Femur (tissue), 1 donor: ENCODE measurements around the gene TSNAX.
"Not testable (repeated sequence)": the region's sequence is repeated elsewhere in the genome, so short reads cannot be mapped to it uniquely, and the experiment has no call there.

Source experiments
- DNase-seq: peaks from one replicate; pipeline ENCODE4 v3.0.0-alpha.2; 2017

The TSNAX gene

DNA sequence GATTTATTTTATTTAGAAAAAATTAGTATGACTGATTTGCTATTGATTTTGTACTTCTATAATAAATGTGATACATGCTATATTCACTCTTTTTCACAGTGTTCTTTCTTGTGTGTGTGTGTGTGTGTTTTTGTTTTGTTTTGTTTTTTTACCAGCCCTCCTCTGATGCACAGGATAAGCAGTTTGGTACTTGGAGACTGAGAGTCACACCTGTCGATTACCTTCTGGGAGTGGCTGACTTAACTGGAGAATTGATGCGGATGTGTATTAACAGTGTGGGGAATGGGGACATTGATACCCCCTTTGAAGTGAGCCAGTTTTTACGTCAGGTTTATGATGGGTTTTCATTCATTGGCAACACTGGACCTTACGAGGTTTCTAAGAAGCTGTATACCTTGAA is 35.9 kb downstream of the TSNAX start:
- DNase-seq: no peak

DNA sequence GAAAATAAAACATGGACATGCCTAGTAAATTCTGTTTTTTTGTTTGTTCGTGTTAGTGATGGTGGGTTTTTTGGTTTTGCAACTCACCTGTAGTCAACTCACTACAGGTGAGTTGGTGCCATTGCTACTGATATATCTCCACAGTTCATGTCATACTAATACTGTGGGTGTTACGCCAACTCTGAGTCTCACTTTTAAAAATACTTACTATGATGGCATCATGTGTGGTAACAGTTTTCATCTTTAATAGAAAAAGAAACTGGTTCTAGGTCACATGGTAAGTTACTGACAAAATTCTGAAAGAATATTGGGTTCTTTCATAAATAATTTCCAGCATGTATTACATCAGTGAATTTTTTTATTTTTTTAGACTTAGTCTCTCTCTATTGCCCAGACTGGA is 38.0 kb downstream of the TSNAX start:
- no peak for DNase-seq

DNA sequence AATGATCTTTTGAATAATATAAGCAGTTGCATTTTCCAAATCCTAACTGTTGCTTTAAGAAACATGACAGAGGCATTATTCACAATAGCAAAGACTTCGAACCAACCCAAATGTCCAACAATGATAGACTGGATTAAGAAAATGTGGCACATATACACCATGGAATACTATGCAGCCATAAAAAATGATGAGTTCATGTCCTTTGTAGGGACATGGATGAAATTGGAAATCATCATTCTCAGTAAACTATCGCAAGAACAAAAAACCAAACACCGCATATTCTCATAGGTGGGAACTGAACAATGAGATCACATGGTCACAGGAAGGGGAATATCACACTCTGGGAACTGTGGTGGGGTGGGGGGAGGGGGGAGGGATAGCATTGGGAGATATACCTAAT is 41.8 kb downstream of the TSNAX start:
- not testable (repeated sequence) for DNase-seq

DNA sequence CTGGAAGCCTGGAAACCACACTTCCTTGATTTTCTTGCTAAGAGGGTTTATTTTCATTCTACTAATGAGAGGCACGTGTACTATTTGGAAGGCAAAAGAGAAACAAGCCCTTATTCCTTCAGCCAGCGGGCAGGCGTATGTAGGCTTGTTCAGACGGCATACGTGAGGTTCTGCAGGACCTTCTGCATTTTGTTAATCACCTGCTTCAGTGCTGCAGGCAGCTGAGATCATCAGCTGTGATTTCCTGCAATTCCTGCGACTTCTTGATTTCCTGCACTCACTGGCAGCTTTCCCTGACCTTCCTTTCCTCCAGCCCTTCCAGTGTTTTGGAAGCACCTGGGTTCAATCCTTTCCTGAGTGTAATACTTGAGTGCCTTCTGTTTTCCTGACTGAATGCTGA is 43.4 kb downstream of the TSNAX start:
- DNase-seq: peak; percentile 29

DNA sequence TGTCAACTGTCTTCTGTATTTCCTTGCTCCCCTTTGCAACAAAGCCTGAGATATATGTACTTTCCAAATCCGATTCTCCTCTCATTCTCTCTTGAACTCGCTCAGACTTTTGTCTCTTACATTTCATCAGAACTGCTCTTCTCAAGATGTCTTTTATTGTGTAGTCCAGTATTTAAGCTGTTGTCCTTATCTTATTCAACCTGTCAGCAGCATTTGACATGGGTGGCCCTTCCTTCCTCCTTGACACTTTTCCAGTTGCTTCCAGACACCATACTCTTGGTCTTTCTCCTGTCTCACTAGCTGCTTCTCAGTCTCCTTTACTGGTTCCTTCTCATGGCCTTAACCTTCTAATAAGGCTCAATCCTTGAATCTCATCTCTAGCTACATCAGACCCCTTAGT is 47.0 kb downstream of the TSNAX start:
- no peak for DNase-seq

DNA sequence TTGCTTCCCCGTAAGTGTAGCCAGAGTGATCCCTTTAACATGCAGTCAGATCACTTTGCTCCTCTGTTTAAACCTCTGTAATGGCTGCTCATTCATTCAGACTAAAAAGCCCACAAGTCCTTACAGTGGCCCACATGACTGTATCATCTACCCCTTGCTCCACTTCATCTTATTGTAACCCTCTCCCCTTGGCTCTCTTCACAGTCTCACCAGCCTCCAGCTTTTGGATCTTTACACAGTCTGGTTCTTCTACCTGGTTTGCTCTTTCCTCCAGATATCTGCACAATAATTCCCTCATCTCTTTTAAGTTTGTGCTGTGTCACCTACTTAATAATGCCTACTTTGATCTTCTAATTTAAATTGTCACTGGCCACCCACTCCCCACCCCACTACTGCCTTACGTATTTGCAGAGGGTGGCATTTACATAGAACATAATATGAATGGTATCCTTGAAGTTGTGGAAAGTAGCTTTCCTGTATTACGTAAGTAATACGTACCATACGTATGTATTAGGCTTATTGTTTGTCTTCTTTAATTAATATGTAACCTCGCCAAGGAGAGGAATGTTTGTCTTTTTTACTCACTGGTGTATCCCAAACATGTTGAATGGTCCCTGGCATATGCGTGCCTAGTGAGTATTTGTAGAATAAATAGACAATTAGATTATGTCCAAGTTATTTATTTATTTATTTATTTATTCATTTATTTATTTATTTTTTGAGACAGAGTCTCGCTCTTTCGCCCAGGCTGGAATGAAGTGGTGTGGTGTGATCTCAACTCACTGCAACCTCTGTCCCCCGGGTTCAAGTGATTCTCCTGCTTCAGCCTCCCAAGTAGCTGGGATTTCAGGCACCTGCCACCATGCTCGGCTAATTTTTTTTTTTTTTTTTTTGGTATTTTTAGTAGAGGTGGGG is 48.6 kb downstream of the TSNAX start:
- DNase-seq: no peak

DNA sequence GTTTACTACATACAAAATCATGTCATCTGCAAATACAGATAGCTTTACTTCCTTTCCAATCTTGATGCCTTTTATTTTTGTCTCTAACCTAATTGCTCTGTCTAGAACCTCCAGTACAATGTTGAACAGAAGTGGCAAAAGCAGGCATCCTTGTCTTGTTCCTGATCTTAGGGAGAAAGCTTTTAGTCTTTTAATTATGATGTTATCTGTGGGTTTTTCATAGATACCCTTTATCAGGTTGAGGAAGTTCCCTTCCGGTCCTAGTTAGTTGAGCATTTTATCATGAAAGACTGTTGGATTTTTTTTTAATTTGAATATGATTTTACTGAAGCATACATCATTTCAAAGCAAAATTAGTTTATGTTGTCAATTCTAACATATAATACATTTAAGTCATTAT is 52.4 kb downstream of the TSNAX start:
- no peak for DNase-seq

DNA sequence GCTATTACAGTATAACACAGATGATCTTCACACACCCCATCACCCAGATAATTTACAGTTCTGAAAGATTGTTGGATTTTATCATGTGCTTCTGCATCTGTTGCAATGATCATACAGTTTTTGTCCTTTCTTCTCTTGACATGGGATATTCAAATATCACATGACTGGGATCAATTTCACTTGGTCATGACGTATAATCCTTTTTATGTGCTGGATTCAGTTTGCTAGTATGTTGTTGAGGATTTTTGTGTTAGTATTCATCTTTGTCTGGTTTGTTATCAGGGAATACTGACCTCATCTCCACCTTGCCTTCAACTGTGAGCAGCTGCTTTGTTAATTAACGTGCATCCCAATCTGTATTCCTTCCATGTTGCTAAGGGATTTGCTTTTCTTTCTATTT is 53.4 kb downstream of the TSNAX start:
- DNase-seq: no peak

DNA sequence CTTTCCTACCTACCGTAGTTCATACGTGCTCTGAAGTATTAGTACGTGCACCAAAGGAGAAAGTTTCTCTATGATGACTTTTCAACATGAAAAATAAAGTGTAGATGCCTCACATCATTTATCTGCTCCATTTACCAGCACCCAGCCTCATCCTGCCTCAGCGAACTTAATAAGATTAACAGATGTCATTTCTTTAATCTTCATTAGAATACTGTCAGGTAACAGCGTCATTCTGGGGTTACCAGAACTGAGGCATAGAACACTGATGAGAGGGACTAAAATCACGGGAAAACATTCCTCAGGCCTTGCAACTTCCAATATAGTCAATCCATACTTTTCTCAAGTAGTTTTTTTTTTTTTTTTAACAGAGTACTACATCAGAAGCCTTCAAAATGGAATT is 54.9 kb downstream of the TSNAX start:
- DNase-seq: no peak

DNA sequence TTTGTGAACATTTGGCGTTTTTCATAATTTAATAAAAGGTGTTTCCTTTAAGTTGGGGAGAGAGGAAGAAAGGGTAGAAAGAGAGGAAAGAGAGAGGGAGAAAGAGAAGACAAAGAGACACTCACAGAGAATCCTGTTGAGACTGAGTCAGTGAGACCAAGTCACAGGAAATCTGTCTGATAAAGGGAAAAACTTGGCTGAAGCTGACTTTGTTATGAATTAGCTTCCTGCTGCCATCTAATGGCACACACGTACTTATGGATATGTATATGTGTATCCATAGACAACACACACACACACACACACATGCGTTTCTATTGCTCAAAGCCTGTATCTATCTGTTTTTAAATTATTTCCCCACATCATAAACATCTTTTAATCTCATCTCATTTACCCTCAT is 55.6 kb downstream of the TSNAX start:
- DNase-seq: no peak

DNA sequence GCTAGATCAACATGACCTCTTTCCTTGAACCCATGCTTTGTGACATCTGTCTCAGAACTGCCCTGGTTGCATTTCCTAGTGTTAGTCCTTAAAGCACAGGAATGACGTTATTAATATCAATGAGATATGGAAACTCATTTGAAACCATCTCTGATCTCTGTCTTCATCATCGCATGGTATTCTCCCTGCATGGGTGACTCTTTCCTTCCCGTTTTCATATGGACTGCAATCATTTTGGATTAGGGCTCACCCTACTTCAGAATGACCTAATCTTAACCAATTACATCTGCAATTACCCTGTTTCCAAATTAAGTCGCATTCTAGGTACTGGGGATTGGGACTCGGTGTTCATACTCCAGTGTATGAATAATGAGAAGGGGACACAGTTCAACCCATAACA is 56.5 kb downstream of the TSNAX start:
- no peak for DNase-seq

DNA sequence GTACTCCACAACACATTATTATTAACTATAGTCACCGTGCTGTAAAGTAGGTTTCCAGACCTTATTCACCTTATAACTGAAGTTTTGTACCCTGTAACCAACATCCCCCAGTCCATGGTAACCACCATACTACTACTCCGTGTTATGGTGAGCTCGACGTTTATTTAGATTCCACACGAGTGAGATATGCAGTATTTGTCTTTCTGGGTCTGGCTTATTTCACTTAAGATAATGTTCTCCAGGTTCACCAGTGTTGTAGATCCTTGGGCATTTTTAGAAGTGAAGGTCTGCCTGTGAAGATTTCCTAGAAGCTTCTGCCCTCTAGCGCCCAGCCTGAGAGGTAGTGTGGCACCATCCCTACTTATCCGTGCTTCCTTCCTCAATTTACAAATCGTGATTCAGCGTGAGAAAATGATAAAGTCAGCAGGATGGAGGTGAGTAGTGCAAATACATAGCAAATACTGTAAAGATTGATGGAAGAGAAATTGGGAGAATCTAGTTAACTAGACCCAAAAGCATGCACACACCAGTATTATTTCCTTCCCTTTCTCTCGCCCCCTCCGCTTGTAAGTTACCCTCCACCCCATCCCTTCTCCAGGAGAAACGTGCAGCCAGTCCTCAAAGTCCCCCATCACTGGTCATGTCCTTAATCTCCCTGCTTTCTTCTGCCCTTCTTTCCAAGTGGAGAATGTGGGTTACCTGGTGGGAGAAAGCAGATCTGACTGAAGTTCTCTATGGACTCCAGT is 62.2 kb downstream of the TSNAX start:
- peak; percentile 56 for DNase-seq

DNA sequence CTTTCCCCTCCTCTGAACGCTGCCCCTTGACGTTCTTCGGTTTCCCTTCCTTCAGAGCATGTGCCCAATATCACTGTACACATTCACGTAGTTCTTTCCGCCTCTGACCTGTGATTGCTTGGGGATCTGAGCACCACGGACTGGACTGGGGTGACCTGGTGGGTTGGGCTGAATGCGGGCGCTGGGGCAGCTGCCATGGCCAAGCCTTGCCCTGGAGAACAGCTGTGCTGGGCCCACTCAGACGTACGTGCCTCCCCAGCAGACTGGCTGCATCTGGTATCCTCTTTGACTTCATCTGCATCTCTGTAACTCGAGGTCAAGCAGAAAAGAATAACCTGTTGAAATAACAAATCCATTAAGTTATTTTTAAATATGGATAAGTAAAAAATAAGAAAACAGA is 63.0 kb downstream of the TSNAX start:
- DNase-seq: no peak

DNA sequence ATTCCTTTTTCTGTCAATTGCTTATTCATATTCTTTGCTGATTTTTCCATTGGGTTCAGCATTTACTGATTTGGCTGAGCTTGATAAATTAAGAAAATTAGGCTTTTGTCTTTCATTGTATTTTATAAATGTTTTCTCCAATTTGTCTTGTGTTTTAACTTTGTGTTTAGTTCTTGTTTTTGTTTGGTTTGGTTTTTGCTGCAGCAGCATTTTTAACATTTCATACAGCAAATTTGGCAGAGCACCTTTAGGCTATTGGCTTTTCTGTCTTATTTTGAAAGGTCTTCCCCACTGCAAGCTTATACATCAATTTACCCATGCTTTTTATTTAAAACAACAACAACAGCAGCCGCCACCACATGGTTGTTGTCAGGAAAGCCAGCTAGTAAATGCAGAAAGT is 64.3 kb downstream of the TSNAX start:
- no peak for DNase-seq

DNA sequence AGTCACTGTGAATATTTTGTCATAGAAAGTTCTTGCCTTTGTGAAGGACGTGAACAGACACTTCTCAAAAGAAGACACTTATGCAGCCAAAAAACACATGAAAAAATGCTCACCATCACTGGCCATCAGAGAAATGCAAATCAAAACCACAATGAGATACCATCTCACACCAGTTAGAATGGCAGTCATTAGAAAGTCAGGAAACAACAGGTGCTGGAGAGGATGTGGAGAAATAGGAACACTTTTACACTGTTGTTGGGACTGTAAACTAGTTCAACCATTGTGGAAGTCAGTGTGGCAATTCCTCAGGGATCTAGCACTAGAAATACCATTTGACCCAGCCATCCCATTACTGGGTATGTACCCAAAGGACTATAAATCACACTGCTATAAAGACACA is 64.8 kb downstream of the TSNAX start:
- DNase-seq: not testable (repeated sequence)

DNA sequence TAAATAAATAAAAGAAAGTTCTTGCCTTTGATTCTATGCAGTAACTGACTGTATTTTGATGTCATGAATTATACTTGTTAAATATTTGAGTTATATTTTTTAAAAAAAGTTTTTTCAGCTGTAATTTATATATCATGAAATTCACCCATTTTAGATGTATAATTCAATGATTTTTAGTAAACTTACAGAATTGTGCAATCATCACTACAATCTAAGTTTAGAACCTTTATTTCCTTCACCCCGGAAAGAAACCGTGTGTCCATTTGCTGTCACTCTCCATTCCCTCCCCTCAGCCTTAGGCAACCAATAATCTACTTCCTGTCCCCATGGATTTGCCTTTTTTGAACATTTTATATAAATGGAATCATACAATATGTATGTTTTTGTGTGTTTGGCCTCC is 65.7 kb downstream of the TSNAX start:
- no peak for DNase-seq

DNA sequence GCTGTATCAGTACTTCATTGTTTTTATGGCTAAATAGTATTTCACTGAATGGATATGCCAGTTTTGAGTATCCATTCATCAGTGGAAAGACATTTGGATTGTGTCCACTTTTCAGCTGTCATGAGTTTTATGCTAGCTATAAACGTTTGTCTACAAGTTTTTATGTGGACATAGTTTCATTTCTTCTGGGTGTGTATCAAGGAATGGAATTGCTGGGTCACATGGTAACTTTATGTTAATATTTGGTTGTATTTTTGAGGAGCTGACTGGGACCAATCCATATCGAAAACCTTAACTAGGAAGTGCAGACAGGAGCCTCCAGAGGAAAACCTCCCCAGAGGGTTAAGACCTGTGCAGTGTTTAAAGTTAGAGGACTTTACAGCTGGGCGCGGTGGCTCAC is 66.3 kb downstream of the TSNAX start:
- DNase-seq: no peak

DNA sequence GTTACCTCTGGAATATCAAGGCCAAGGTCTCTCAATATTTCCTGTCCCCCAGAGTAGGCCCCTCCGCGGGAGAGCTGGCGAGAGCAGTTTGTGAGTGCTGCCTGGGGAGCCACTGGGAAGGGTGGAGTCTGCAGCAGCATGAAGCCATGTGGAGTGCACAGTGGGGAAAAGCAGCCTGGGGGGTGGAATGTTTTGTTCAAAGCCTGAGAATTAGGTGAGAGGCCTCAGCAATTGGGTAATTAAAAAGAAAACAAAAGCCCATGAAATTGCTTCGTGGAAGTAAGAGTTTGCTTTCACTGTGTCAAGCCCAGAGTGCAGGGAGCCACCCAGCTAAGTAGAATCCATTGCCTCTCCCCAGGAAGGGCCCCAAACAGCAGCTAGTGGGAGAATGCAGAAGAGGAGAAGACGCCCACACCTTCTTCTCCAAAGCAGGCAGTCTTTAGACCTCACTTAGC is 67.9 kb downstream of the TSNAX start:
- DNase-seq: no peak

DNA sequence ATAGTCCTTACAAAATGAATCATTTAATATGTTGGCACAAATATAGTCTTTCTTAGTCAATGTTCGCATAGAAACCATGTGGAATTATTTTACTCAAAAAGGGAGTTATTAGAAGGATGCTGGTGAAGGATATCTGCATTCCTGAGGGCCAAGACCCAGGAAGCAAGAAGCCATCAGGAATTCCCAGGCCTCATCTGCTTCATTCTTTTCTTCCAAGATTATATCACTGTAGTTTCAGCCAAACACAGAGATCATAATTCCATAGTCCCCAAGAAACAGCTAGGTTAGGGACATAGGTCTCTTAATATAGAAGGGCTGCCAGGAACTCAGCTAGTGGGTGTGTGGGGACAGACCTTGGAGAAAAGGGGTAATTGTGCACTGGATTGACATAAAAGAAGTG is 69.5 kb downstream of the TSNAX start:
- DNase-seq: no peak

DNA sequence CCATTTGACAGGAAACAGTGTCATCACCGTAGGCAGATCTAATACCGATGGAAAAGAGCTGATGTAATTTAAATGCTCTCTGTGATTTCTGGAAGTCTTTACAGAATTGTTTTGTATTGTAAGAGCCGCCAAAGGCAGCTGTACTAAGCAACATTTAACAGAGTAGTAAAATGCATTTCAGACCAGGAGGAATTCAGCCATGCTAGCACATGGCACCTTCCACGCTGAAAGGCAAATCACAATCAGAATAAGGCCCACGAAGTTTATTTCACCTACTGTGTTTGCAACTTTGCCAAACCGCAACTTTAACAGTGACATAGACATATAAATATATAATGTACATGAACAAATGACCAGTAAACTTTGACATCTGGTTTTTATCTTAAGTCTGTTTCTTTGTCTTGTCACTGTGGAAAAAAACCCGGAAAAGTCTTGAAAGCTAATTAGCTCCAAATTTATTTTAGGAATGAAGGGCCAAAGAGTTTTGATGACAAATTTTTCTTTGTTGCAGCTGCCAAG is 72.0 kb downstream of the TSNAX start:
- DNase-seq: peak; percentile 25

DNA sequence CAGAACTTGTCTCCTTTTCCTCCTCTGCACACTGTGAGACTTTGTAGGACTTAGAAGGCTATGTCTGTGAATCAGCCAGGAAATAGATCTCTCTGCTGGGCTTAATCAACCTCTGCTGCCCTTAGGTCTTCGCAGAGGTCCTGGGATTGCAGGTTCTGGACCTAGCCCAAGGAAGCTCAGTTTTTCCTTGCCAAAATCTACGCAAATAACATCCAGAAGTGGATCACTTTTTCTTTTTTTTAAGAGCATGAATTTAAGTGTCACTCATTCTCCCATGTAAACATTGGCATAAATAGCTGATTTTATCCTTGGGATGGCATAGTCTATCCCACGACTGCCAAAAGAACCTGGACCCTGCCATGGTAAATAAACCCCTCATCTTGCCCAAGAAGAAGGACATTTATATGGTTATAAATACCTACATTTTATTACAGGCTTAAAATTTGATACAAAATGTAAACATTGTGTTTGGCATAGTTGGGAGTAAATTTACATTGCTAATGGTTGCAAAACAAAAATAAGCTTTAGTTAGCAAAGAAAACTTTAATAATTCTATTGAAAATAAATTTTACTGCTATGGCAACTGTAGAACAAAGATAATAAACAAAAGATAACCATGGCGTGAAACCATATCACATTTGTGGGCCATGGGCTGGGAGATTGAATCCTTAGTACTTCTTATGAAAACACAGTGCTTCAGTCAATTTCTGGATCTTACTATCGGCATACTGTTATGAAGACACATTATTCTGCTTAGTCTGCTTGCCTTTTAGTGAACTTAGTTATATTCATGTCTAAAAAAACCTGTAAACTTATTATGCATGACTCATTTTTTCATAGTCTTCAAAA is 73.6 kb downstream of the TSNAX start:
- DNase-seq: no peak

DNA sequence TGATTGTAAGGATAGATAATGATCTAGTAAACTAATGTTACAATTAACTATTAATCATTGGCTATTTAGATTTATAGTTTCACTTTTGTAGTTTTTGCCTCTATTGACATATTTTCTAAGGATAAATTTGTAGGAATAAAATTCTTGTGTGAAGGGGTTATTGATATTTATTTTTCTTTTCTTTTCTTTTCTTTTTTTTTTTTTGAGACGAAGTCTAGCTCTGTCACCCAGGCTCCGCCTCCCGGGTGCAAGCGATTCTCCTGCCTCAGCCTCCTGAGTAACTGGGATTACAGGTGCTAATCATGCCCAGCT is 74.2 kb downstream of the TSNAX start:
- DNase-seq: no peak

DNA sequence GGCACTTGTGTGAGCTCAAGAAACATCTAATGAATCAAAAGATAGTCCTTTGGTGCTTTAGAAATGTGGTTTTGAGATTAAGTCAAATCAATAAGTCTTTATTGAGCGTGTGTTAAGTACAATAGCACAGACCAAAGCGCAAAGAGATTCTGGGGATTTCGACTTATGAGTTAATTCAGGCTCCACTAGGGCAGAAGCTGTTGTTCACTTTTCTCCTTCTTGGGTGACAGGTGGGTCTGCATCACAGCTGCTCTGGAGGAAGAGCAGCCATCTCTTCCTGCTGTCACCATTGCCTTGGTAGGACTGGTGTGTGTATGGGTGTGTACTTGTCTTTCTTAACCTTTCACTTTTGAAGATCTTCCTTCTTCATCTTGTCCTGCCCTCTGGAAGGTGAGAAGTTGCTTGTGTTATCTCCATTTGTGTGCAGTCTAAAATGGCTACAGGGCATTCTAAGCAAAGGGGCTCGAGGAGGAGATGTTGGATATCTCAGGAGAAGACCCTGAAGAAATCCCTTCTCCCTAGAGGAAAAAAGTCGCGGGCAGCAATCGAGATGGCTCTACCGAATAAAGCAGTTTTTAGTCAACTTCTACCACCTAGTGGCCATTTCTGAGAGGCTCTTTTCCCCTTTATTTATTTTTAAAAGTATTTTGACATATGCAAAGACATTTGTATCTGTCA is 75.3 kb downstream of the TSNAX start:
- DNase-seq: peak; percentile 42
